Smooth muscle cell (in vitro differentiated cells): Measurements from ENCODE around the gene PLEKHM2. TPM values are rescaled to one million over a fixed set of nuclear protein-coding genes. Genes with fewer than 3 reads are reported as not detected.

ENCODE experiments used
- DNase-seq: peaks from one replicate; lab custom pipeline; 2025; ENCODE audit not compliant: unreplicated experiment; lab: John Stamatoyannopoulos, UW
- H2AFZ ChIP-seq: fragments of 200-600 bp; sonication (generic); 2 replicates; pipeline ENCODE4 v1.6.0; 2016; ENCODE audit warnings: antibody characterized with exemption, low read depth, mild to moderate bottlenecking
- H3F3A ChIP-seq: fragments of 200-600 bp; sonication (generic); 2 replicates; pipeline ENCODE4 v1.6.0; 2017; ENCODE audit warnings: antibody characterized with exemption, low read depth
- H3K27ac ChIP-seq: fragments of 200-600 bp; sonication (generic); 2 replicates; pipeline ENCODE4 v1.5.1; 2016; ENCODE audit warnings: low read depth, mild to moderate bottlenecking
- H3K27me3 ChIP-seq: fragments of 200-600 bp; sonication (generic); 2 replicates; pipeline ENCODE4 v1.6.1; 2016; ENCODE audit warnings: low read depth, mild to moderate bottlenecking
- H3K36me3 ChIP-seq: fragments of 200-600 bp; sonication (generic); 2 replicates; pipeline ENCODE4 v1.5.1; 2016; ENCODE audit warnings: low read depth
- H3K4me1 ChIP-seq: fragments of 200-600 bp; sonication (generic); 2 replicates; pipeline ENCODE4 v1.5.1; 2016; ENCODE audit warnings: low read depth
- H3K4me2 ChIP-seq: fragments of 200-600 bp; sonication (generic); 2 replicates; pipeline ENCODE4 v1.6.0; 2016; ENCODE audit warnings: mild to moderate bottlenecking
- H3K4me3 ChIP-seq: fragments of 200-600 bp; sonication (generic); 2 replicates; pipeline ENCODE4 v1.5.1; 2016; ENCODE audit warnings: mild to moderate bottlenecking
- H3K79me2 ChIP-seq: fragments of 200-600 bp; sonication (generic); 2 replicates; pipeline ENCODE4 v1.6.0; 2016; ENCODE audit warnings: low read depth, mild to moderate bottlenecking
- H3K9ac ChIP-seq: fragments of 200-600 bp; sonication (generic); 2 replicates; pipeline ENCODE4 v1.6.0; 2016; ENCODE audit warnings: low read depth
- H3K9me3 ChIP-seq: fragments of 200-600 bp; sonication (generic); replicated peaks from 2 replicates; pipeline ENCODE4 v1.5.1; 2016; ENCODE audit warnings: low read depth
- H4K20me1 ChIP-seq: fragments of 200-600 bp; sonication (generic); 2 replicates; pipeline ENCODE4 v1.6.0; 2016; ENCODE audit warnings: low read depth
- WGBS: methylation state at CpG from one replicate; pipeline ENCODE4 v1.1.7; 2016; ENCODE audit warnings: low lambda C conversion rate; 5-methylcytosine and 5-hydroxymethylcytosine counted together
- polyA plus RNA-seq: library from polyadenylated mRNA; unstranded; fragments of >200 nt; fragmentation: Nextera tagmentation; extraction: Ambion mirVana; gene quantifications from 2 replicates; pipeline ENCODE4 v1.2.1, GENCODE V29; 2016
- small RNA-seq: library from RNA; depleted of rRNA; stranded (forward); fragments of <200 nt; gene quantifications from one replicate; pipeline ENCODE3, GENCODE V24; 2014
- total RNA-seq: library from RNA; depleted of rRNA; stranded (reverse); fragments of >200 nt; gene quantifications from 2 replicates; pipeline ENCODE4 v1.2.3, GENCODE V29; 2014
- TF ChIP-seq, protein P1 (sequence below): fragments of 200-600 bp; sonication (generic); IDR thresholded peaks from 2 replicates; pipeline ENCODE4 v1.5.1; 2017; ENCODE audit warnings: borderline replicate concordance, mild to moderate bottlenecking, antibody characterized with exemption; ENCODE audit not compliant: insufficient read depth, poor library complexity, severe bottlenecking

Gene PLEKHM2
- total and polyA plus RNA-seq, 2 experiments from 2014 or later: 26.5 to 39.6 TPM

DNA sequence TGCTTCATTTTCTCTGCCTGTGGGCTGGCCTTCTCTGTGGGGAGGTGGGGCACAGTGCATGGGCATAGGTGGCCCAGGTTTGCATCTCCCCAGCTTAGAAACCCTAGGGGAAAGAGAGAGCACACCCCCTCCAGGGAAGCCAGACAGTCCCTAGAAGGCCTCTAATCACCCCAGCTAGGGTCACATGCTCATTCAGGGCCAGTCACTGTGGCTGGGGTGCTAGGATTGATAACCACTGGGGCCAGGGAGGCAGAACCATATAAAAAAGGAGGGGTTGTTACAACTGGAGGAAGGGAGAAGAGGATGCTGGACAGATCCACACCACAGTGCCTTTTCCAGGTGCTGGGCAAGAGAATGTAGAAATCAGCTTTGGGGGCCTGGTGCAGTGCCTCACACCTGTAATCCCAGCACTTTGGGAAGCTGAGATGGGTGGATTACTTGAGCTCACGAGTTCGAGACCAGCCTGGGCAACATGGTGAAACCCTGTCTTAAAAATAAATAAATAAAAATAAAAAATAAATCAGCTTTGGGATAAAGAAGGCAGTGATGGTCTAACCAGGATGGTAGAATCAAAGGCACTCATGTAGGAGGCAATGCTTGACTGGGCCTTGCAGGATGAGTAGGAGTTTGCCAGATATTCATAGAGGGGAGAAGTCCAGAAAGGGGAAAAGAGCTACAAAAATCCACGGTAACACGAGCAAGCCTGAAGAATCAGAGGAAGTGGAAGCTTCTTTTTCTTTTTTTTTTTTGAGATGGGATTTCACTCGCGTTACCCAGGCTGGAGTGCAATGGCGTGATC lies 94.0 kb downstream of the PLEKHM2 start:
- 98% methylated on average over 7 of the region's 7 CpGs for WGBS
- no peak for DNase-seq
- TF ChIP-seq, protein P1, sequence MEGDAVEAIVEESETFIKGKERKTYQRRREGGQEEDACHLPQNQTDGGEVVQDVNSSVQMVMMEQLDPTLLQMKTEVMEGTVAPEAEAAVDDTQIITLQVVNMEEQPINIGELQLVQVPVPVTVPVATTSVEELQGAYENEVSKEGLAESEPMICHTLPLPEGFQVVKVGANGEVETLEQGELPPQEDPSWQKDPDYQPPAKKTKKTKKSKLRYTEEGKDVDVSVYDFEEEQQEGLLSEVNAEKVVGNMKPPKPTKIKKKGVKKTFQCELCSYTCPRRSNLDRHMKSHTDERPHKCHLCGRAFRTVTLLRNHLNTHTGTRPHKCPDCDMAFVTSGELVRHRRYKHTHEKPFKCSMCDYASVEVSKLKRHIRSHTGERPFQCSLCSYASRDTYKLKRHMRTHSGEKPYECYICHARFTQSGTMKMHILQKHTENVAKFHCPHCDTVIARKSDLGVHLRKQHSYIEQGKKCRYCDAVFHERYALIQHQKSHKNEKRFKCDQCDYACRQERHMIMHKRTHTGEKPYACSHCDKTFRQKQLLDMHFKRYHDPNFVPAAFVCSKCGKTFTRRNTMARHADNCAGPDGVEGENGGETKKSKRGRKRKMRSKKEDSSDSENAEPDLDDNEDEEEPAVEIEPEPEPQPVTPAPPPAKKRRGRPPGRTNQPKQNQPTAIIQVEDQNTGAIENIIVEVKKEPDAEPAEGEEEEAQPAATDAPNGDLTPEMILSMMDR: no peak
- no peaks in the 10 kb centered on the region for H3K79me2 ChIP-seq
- no peaks in the 10 kb centered on the region for H3F3A ChIP-seq
- no peak overlapping the region for H3K4me2 ChIP-seq
- no peaks in the 10 kb centered on the region for H3K9me3 ChIP-seq
- H3K27me3 ChIP-seq: no peaks in the 10 kb centered on the region
- H2AFZ ChIP-seq: no peak overlapping the region
- no peak overlapping the region for H3K27ac ChIP-seq
- H3K36me3 ChIP-seq: peaks cover 5% of the 10 kb centered on the region
- peaks cover 13% of the 10 kb centered on the region for H4K20me1 ChIP-seq
- H3K9ac ChIP-seq: no peak overlapping the region
- H3K4me3 ChIP-seq: no peak overlapping the region
- no peaks in the 10 kb centered on the region for H3K4me1 ChIP-seq

Small RNAs within 50 kb of the gene (small RNA-seq; reads per million reads assigned to genes)
- not detected for gene AL121992.2

Other genes starting within 250 kb of the PLEKHM2 start
- gene CTRC, start 245.9 kb upstream of the PLEKHM2 start, total RNA-seq: not detected in 2 replicates
- 1.2 TPM in 1 of 2 replicates, not detected in the other for gene CTRC, start 245.9 kb upstream of the PLEKHM2 start, polyA plus RNA-seq
- gene CELA2A, start 227.6 kb upstream of the PLEKHM2 start, total RNA-seq: 2.6 TPM in 1 of 2 replicates, not detected in the other
- not detected in 2 replicates for gene CELA2A, start 227.6 kb upstream of the PLEKHM2 start, polyA plus RNA-seq
- gene CELA2B, start 208.2 kb upstream of the PLEKHM2 start, total RNA-seq: not detected in 2 replicates
- not detected in 2 replicates for gene CELA2B, start 208.2 kb upstream of the PLEKHM2 start, polyA plus RNA-seq
- 4.2 and 5.4 TPM in 2 replicates for gene CASP9, start 160.1 kb upstream of the PLEKHM2 start, total RNA-seq
- 4.8 and 7.2 TPM in 2 replicates for gene CASP9, start 160.1 kb upstream of the PLEKHM2 start, polyA plus RNA-seq
- 18.3 and 23.1 TPM in 2 replicates for gene DNAJC16, start 157.5 kb upstream of the PLEKHM2 start, total RNA-seq
- gene DNAJC16, start 157.5 kb upstream of the PLEKHM2 start, polyA plus RNA-seq: 4.0 and 5.6 TPM in 2 replicates
- 0.04 and 0.36 TPM in 2 replicates for gene AGMAT, start 99.3 kb upstream of the PLEKHM2 start, total RNA-seq
- gene AGMAT, start 99.3 kb upstream of the PLEKHM2 start, polyA plus RNA-seq: 0.11 and 0.56 TPM in 2 replicates
- 10.9 and 11.4 TPM in 2 replicates for gene DDI2, start 66.9 kb upstream of the PLEKHM2 start, total RNA-seq
- 1.5 and 3.5 TPM in 2 replicates for gene DDI2, start 66.9 kb upstream of the PLEKHM2 start, polyA plus RNA-seq
- gene SLC25A34, start 51.9 kb downstream of the PLEKHM2 start, total RNA-seq: 0.22 and 0.76 TPM in 2 replicates
- gene SLC25A34, start 51.9 kb downstream of the PLEKHM2 start, polyA plus RNA-seq: 1.6 and 2.1 TPM in 2 replicates
- not detected in 2 replicates for gene TMEM82, start 58.2 kb downstream of the PLEKHM2 start, total RNA-seq
- not detected in 2 replicates for gene TMEM82, start 58.2 kb downstream of the PLEKHM2 start, polyA plus RNA-seq
- gene FBLIM1, start 74.5 kb downstream of the PLEKHM2 start, total RNA-seq: 31.1 and 36.7 TPM in 2 replicates
- 50.8 and 72.9 TPM in 2 replicates for gene FBLIM1, start 74.5 kb downstream of the PLEKHM2 start, polyA plus RNA-seq
- gene UQCRHL, start 123.3 kb downstream of the PLEKHM2 start, total RNA-seq: 3.9 and 4.4 TPM in 2 replicates
- gene UQCRHL, start 123.3 kb downstream of the PLEKHM2 start, polyA plus RNA-seq: 1.1 and 1.6 TPM in 2 replicates
- 24.9 and 28.7 TPM in 2 replicates for gene SPEN, start 163.4 kb downstream of the PLEKHM2 start, total RNA-seq
- gene SPEN, start 163.4 kb downstream of the PLEKHM2 start, polyA plus RNA-seq: 10.6 and 20.0 TPM in 2 replicates